Nephron (organoid): ENCODE data around the gene LDLRAD2.

Source experiments
- H3K27ac Mint-ChIP-seq, 3 experiments: 2 replicates each; pipeline ENCODE4 v1.8.0; 2020; ENCODE audit warnings: mixed read lengths in 3 of 3, mild to moderate bottlenecking in 2 of 3, moderate library complexity in 1 of 3
- H3K27me3 Mint-ChIP-seq: 2 replicates; pipeline ENCODE4 v1.8.0; 2021; ENCODE audit warnings: low read depth, mild to moderate bottlenecking, moderate library complexity, mixed read lengths
- H3K36me3 Mint-ChIP-seq: 2 replicates; pipeline ENCODE4 v1.8.0; 2020; ENCODE audit warnings: low read depth, mixed read lengths
- H3K4me1 Mint-ChIP-seq: 2 replicates; pipeline ENCODE4 v1.8.0; 2020; ENCODE audit warnings: mixed read lengths
- H3K4me3 Mint-ChIP-seq, 3 experiments: 2 replicates each; pipeline ENCODE4 v1.8.0; 2020; ENCODE audit warnings: mild to moderate bottlenecking in 3 of 3, mixed read lengths in 3 of 3, moderate library complexity in 2 of 3
- H3K9me3 Mint-ChIP-seq: 2 replicates; pipeline ENCODE4 v1.8.0; 2020; ENCODE audit warnings: mixed read lengths
- CTCF ChIP-seq, 3 experiments: fragments of 200-600 bp; sonication (generic); IDR thresholded peaks; one replicate each; pipeline ENCODE4 v1.5.0; 2021; ENCODE audit warnings: antibody characterized with exemption in 3 of 3; ENCODE audit not compliant: unreplicated experiment in 3 of 3

LDLRAD2 gene

DNA sequence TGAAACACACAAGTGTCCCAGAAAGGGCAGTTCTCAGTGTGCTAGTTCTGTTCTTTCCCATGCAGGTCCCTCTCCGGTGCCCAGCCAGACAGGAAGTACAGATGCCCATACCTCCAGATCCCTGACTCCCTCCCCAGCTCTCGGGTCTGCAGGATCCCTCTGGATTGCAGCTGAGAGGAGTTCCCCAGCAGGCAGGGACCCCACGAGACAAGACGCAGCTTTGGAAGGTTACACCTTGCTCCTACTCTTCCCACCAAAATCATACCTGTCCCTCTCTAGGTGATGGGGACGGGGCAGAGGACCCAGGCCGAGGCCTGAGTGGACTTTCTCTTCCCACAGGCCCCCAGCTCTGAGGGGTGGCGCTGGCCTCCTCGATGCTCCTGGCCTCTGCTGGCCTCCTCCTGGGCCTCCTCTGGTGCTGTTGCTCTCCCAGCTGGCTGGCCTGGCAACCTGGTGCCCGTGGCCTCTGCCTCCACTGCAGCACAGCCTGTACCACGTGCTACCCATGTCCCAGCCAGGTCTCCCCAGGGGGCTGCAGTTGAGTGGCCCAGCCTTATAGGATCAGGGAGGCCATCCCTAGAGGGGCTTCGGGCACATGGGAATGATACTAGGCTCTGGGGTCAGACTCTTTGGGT lies 9.4 kb downstream of the LDLRAD2 start:
- no peak overlapping the region for H3K27ac Mint-ChIP-seq
- peaks cover 6% of the 10 kb centered on the region for H3K4me1 Mint-ChIP-seq
- no peak overlapping the region for H3K4me3 Mint-ChIP-seq
- no peaks in the 10 kb centered on the region for H3K9me3 Mint-ChIP-seq
- peaks cover 14% of the 10 kb centered on the region for H3K36me3 Mint-ChIP-seq
- no peak for TF ChIP-seq CTCF (IDR thresholded peaks at IDR 0.05; ENCODE audit: unreplicated experiment in 3 of 3)
- no peaks in the 10 kb centered on the region for H3K27me3 Mint-ChIP-seq

DNA sequence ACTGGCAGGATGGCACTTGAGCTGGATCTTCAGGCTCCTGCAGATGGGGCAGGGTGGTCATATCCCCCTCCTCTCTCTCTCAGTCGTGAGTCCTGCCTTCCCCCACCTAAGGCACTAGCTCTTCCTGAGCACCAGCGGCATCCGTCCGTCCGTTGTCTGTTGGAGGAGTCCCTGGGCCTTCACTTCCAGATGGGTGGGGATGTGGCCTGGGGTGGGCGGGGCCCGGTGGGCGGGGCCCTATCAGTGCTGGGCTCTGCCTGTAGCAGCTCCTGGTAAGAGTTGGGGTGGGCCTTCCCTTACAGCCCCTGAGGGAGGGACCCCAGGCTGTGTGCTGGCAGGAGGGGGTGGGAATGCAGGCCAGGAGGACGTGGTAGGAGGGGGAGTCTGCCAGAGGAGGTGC lies 10.3 kb downstream of the LDLRAD2 start:
- no peak for TF ChIP-seq CTCF (IDR thresholded peaks at IDR 0.05; ENCODE audit: unreplicated experiment in 3 of 3)
- Mint-ChIP-seq H3K36me3 (peaks cover 17% of the 10 kb centered on the region), H3K9me3 (no peaks in the 10 kb centered on the region), H3K4me1 (no peaks in the 10 kb centered on the region), H3K27ac (no peak overlapping the region), H3K27me3 (no peaks in the 10 kb centered on the region), H3K4me3 (no peak overlapping the region)

- no peak for TF ChIP-seq CTCF (IDR thresholded peaks at IDR 0.05; ENCODE audit: unreplicated experiment in 3 of 3)
Measured at GRCh38 chr1:21823206-21823979, 11.3 kb downstream of the LDLRAD2 start.

DNA sequence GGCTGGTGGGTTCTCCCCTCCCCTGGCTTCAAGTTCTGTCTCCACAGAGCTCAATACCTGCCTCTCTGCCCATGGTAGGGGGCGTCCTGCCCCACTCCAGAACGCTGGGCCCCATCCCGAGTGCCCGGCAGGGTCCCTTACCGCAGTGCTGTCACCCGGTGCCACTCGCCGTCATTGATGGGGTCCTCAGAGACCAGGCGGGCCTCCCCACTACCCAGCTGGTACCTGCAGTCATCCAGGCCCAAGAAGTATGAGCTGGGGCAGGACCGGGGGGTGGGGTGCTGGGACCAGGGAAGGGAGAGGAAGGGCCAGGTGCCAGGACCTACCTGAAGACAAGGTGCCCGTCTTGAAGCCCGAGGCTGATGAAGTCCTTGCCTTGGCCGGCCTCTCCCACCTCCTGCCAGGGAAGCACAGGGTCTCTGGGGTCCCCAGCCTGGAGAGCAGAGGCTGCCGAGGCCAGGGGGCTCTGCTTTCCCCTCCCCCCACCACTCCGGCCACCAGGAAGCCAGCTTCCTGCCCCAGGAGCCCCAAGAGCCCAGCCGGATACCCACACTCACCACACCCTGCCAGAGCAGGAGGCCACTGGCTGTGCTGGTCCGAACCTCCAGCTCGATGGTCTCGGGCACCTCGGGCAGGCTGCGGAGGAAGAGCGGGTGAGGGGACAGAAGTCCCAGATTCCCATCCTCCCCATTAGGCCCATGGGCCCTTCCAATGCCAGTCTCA lies 12.1 kb downstream of the LDLRAD2 start:
- H3K27me3 Mint-ChIP-seq: no peaks in the 10 kb centered on the region
- peaks cover 27% of the 10 kb centered on the region for H3K36me3 Mint-ChIP-seq
- no peaks in the 10 kb centered on the region for H3K9me3 Mint-ChIP-seq
- H3K4me1 Mint-ChIP-seq: no peaks in the 10 kb centered on the region
- TF ChIP-seq CTCF (IDR thresholded peaks at IDR 0.05; ENCODE audit: unreplicated experiment in 3 of 3): no peak
- H3K27ac Mint-ChIP-seq: no peak overlapping the region
- no peak overlapping the region for H3K4me3 Mint-ChIP-seq

More at GRCh38 chr1:21823206-21823979, 11.3 kb downstream of the LDLRAD2 start:
- H3K9me3 Mint-ChIP-seq: no peaks in the 10 kb centered on the region
- H3K36me3 Mint-ChIP-seq: peaks cover 25% of the 10 kb centered on the region
- H3K27ac Mint-ChIP-seq: no peak overlapping the region
- H3K4me3 Mint-ChIP-seq: no peak overlapping the region
- H3K4me1 Mint-ChIP-seq: no peaks in the 10 kb centered on the region
- H3K27me3 Mint-ChIP-seq: no peaks in the 10 kb centered on the region

- peaks cover 22% of the 10 kb centered on the region for H3K36me3 Mint-ChIP-seq
- H3K4me3 Mint-ChIP-seq: no peak overlapping the region
- no peak for TF ChIP-seq CTCF (IDR thresholded peaks at IDR 0.05; ENCODE audit: unreplicated experiment in 3 of 3)
- H3K4me1 Mint-ChIP-seq: no peaks in the 10 kb centered on the region
- H3K9me3 Mint-ChIP-seq: no peaks in the 10 kb centered on the region
- no peaks in the 10 kb centered on the region for H3K27me3 Mint-ChIP-seq
- no peak overlapping the region for H3K27ac Mint-ChIP-seq
Measured at GRCh38 chr1:21824926-21825325, 12.9 kb downstream of the LDLRAD2 start.
